ENCODE data around the gene TCF12.

DNA sequence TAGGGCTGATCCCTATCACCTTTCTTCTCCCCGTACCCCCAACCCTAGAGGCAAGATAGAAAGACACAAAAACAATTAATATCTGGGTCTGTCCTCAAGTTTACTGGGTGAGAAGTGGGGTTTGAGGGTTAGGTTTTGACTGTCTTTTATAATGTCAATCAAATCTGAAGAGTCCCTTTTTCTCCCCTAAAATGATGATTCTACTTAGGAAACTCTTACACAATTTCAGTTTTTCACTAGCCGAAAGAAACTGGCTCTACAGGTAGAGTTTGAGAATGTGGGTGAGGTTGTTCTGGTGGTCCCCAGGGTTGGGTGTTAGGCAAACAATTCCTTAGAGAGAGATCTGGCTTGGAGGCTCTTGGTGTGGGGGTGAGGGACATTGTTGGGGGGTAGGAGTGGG is 189.9 kb downstream of the TCF12 start:
- TF ChIP-seq, protein P1, sequence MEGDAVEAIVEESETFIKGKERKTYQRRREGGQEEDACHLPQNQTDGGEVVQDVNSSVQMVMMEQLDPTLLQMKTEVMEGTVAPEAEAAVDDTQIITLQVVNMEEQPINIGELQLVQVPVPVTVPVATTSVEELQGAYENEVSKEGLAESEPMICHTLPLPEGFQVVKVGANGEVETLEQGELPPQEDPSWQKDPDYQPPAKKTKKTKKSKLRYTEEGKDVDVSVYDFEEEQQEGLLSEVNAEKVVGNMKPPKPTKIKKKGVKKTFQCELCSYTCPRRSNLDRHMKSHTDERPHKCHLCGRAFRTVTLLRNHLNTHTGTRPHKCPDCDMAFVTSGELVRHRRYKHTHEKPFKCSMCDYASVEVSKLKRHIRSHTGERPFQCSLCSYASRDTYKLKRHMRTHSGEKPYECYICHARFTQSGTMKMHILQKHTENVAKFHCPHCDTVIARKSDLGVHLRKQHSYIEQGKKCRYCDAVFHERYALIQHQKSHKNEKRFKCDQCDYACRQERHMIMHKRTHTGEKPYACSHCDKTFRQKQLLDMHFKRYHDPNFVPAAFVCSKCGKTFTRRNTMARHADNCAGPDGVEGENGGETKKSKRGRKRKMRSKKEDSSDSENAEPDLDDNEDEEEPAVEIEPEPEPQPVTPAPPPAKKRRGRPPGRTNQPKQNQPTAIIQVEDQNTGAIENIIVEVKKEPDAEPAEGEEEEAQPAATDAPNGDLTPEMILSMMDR (IDR thresholded peaks at IDR 0.05) = no peak
- TF ChIP-seq POLR2A (IDR thresholded peaks at IDR 0.05) (no peak), POLR2AphosphoS5 (IDR thresholded peaks at IDR 0.05; ENCODE audit: insufficient read depth in 1 of 2, low read depth in 1 of 2) (no peak)
